MM.1S (cell line): Measurements from ENCODE around the gene LOXHD1.

Experiments
- DNase-seq: peaks from one replicate; pipeline ENCODE4 v3.0.0-alpha.2; 2015
- H2AFZ ChIP-seq: fragments of 300-600 bp; sonication (generic); 2 replicates; pipeline ENCODE4 v1.6.0; 2016; ENCODE audit warnings: antibody characterized with exemption, low read length
- H3F3A ChIP-seq: fragments of 300-600 bp; sonication (generic); 2 replicates; pipeline ENCODE4 v1.6.1; 2016; ENCODE audit warnings: mild to moderate bottlenecking, antibody characterized with exemption, low read length, moderate library complexity, mixed read lengths; ENCODE audit not compliant: insufficient read depth
- H3K27ac ChIP-seq: fragments of 300-600 bp; sonication (generic); 2 replicates; pipeline ENCODE4 v1.5.1; 2016; ENCODE audit warnings: mild to moderate bottlenecking, low read length
- H3K27me3 ChIP-seq: fragments of 300-600 bp; sonication (generic); replicated peaks from 2 replicates; pipeline ENCODE4 v1.6.0; 2016; ENCODE audit warnings: low read length; ENCODE audit not compliant: insufficient read depth
- H3K36me3 ChIP-seq: fragments of 300-600 bp; sonication (generic); replicated peaks from 2 replicates; pipeline ENCODE4 v1.6.1; 2016; ENCODE audit warnings: mild to moderate bottlenecking, low read length, mixed read lengths; ENCODE audit not compliant: insufficient read depth
- H3K4me1 ChIP-seq: fragments of 300-600 bp; sonication (generic); 2 replicates; pipeline ENCODE4 v1.6.1; 2016; ENCODE audit warnings: low read length, mixed read lengths
- H3K4me2 ChIP-seq: fragments of 300-600 bp; sonication (generic); 2 replicates; pipeline ENCODE4 v1.6.0; 2016; ENCODE audit warnings: low read depth, low read length
- H3K4me3 ChIP-seq: fragments of 300-600 bp; sonication (generic); 2 replicates; pipeline ENCODE4 v1.5.1; 2016; ENCODE audit warnings: low read length, mixed read lengths
- H3K79me2 ChIP-seq: fragments of 300-600 bp; sonication (generic); 2 replicates; pipeline ENCODE4 v1.6.1; 2016; ENCODE audit warnings: mixed run types, low read length, mixed read lengths
- H3K9ac ChIP-seq: fragments of 300-600 bp; sonication (generic); 2 replicates; pipeline ENCODE4 v1.6.1; 2016; ENCODE audit warnings: low read length, mixed read lengths
- H3K9me2 ChIP-seq: fragments of 300-600 bp; sonication (generic); replicated peaks from 2 replicates; pipeline ENCODE4 v1.6.1; 2016; ENCODE audit warnings: mild to moderate bottlenecking, low read length, mixed read lengths; ENCODE audit not compliant: insufficient read depth
- H3K9me3 ChIP-seq: fragments of 300-600 bp; sonication (generic); replicated peaks from 2 replicates; pipeline ENCODE4 v1.6.1; 2016; ENCODE audit warnings: mild to moderate bottlenecking, low read length, mixed read lengths; ENCODE audit not compliant: insufficient read depth
- H4K20me1 ChIP-seq: fragments of 300-600 bp; sonication (generic); 2 replicates; pipeline ENCODE4 v1.6.1; 2016; ENCODE audit warnings: mild to moderate bottlenecking, low read length, moderate library complexity, mixed read lengths; ENCODE audit not compliant: insufficient read depth
- EZH2 ChIP-seq: fragments of 300-600 bp; sonication (generic); optimal IDR thresholded peaks from 2 replicates; pipeline ENCODE3; 2017; ENCODE audit warnings: low read depth, mild to moderate bottlenecking, antibody characterized with exemption, low read length, mixed read lengths
- EZH2phosphoT487 ChIP-seq: fragments of 300-600 bp; sonication (generic); IDR thresholded peaks from 2 replicates; pipeline ENCODE4 v1.6.1; 2018; ENCODE audit warnings: antibody characterized with exemption, low read length
- TF ChIP-seq, protein P1 (sequence below): fragments of 300-600 bp; sonication (generic); IDR thresholded peaks from 2 replicates; pipeline ENCODE4 v1.5.1; 2016; ENCODE audit warnings: antibody characterized with exemption, low read length, mixed read lengths

LOXHD1 gene

DNA sequence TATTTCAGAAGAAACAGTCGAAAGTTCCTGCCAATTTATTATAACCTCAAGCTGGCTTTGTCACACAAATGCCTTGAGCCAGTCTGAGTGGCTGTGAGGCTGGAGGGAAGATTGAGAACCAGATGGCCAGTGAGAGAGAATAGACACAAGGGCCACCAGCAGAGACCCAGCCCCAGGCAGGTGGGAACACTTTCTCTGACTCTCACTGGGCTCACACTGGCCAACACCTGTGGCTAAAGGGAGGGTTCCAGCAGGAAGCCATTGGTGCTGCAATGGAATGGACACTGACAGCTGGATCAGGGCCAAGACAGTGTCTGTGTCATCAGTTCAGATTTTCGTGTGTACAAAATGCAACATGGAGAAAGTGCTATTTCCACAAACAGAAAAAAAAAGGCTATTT is 29.9 kb downstream of the LOXHD1 start:
- no peak for DNase-seq
- H3K9me2 ChIP-seq = no peaks in the 10 kb centered on the region
- peaks cover 17% of the 10 kb centered on the region for H3K4me1 ChIP-seq
- no peak overlapping the region for H3K27ac ChIP-seq
- H3K4me3 ChIP-seq = no peak overlapping the region
- no peaks in the 10 kb centered on the region for H3F3A ChIP-seq
- no peaks in the 10 kb centered on the region for H3K9me3 ChIP-seq
- no peaks in the 10 kb centered on the region for H3K79me2 ChIP-seq
- no peak overlapping the region for H3K4me2 ChIP-seq
- no peaks in the 10 kb centered on the region for H4K20me1 ChIP-seq
- no peak overlapping the region for H3K9ac ChIP-seq
- no peak for TF ChIP-seq EZH2
- no peak for TF ChIP-seq EZH2phosphoT487
- TF ChIP-seq, protein P1, sequence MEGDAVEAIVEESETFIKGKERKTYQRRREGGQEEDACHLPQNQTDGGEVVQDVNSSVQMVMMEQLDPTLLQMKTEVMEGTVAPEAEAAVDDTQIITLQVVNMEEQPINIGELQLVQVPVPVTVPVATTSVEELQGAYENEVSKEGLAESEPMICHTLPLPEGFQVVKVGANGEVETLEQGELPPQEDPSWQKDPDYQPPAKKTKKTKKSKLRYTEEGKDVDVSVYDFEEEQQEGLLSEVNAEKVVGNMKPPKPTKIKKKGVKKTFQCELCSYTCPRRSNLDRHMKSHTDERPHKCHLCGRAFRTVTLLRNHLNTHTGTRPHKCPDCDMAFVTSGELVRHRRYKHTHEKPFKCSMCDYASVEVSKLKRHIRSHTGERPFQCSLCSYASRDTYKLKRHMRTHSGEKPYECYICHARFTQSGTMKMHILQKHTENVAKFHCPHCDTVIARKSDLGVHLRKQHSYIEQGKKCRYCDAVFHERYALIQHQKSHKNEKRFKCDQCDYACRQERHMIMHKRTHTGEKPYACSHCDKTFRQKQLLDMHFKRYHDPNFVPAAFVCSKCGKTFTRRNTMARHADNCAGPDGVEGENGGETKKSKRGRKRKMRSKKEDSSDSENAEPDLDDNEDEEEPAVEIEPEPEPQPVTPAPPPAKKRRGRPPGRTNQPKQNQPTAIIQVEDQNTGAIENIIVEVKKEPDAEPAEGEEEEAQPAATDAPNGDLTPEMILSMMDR = no peak
- H2AFZ ChIP-seq = no peak overlapping the region
- no peaks in the 10 kb centered on the region for H3K27me3 ChIP-seq
- H3K36me3 ChIP-seq = no peaks in the 10 kb centered on the region

DNA sequence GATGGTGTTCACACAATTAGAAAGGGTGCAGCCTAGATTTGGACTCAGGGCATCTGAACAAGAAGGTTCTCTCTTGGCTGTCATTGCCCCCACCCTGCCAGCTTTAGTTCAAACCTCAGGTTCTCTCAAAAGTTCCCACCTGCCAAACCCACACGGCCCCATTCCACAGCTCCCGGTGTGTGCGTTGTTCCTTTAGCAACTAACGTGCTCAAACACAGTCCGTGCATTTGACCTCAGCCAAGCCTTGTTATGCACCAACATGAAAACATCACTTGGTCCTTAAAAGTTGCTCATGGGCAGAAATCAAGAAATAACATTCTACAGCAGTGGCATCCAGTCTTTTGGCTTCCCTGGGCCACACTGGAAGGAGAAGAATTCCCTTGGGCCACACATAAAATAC is 32.0 kb downstream of the LOXHD1 start:
- peaks cover 12% of the 10 kb centered on the region for H3K4me1 ChIP-seq
- no peaks in the 10 kb centered on the region for H3K9me2 ChIP-seq
- H3F3A ChIP-seq = no peaks in the 10 kb centered on the region
- no peak overlapping the region for H3K4me2 ChIP-seq
- no peaks in the 10 kb centered on the region for H3K36me3 ChIP-seq
- no peak overlapping the region for H2AFZ ChIP-seq
- no peaks in the 10 kb centered on the region for H4K20me1 ChIP-seq
- TF ChIP-seq, protein P1 = no peak
- TF ChIP-seq EZH2 (no peak), EZH2phosphoT487 (no peak)
- no peak overlapping the region for H3K27ac ChIP-seq
- H3K79me2 ChIP-seq = no peaks in the 10 kb centered on the region
- DNase-seq = no peak
- no peak overlapping the region for H3K4me3 ChIP-seq
- no peak overlapping the region for H3K9ac ChIP-seq
- H3K27me3 ChIP-seq = no peaks in the 10 kb centered on the region
- no peaks in the 10 kb centered on the region for H3K9me3 ChIP-seq

DNA sequence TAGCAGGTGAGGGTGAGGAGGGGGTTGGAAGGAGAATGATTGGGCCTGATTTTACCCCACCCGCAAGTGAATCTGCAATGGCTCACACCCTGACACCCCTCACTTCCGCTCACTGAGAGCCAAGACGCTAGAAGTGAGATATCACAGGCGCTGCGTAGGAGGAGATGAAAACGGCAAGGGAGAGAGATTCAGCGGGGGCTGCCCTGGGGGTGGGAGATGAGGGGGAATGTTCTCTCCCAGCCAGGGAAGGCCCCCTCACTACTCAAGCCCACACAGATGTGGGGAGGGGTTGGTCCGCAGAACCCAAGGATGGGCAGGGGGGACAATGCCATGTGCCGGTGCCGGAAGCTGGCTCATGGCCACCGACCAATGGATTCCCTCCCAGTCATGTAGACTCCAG is 32.9 kb downstream of the LOXHD1 start:
- no peaks in the 10 kb centered on the region for H3K9me3 ChIP-seq
- DNase-seq = no peak
- H3K36me3 ChIP-seq = no peaks in the 10 kb centered on the region
- no peaks in the 10 kb centered on the region for H3F3A ChIP-seq
- no peaks in the 10 kb centered on the region for H4K20me1 ChIP-seq
- no peak overlapping the region for H2AFZ ChIP-seq
- no peak for TF ChIP-seq EZH2
- no peak for TF ChIP-seq EZH2phosphoT487
- TF ChIP-seq, protein P1 = no peak
- no peak overlapping the region for H3K27ac ChIP-seq
- H3K4me1 ChIP-seq = peaks cover 8% of the 10 kb centered on the region
- H3K9ac ChIP-seq = no peak overlapping the region
- no peaks in the 10 kb centered on the region for H3K27me3 ChIP-seq
- no peak overlapping the region for H3K4me3 ChIP-seq
- no peak overlapping the region for H3K4me2 ChIP-seq
- H3K9me2 ChIP-seq = no peaks in the 10 kb centered on the region
- no peaks in the 10 kb centered on the region for H3K79me2 ChIP-seq
